Thoracic aorta (tissue), 2 donors: ENCODE measurements around the gene LETM1. TPM values are rescaled to one million over a fixed set of nuclear protein-coding genes. Genes with fewer than 3 reads are reported as not detected.
A peak's percentile ranks its signal among the peaks of the same experiment; 100 is the strongest.

Experiments used
- ATAC-seq: fragments of 150-250 bp; one replicate; pipeline ENCODE4 v1.8.0; 2017; ENCODE audit warnings: low read depth; ENCODE audit not compliant: insufficient number of reproducible peaks, low FRiP score
- DNase-seq: peaks from one replicate; pipeline ENCODE4 v3.0.0-alpha.2; 2020; ENCODE audit warnings: low spot score
- H3K27ac ChIP-seq, 2 donors: fragments of 200-600 bp; sonication (generic); 1 replicate in 1 of 2; 2 replicates in 1 of 2; pipeline ENCODE4 v1.5.1; 2016; ENCODE audit warnings: mild to moderate bottlenecking in 2 of 2, moderate library complexity in 2 of 2
- H3K27me3 ChIP-seq: fragments of 200-600 bp; sonication (generic); replicated peaks from 2 replicates; pipeline ENCODE4 v1.6.0; 2016; ENCODE audit warnings: mild to moderate bottlenecking; ENCODE audit not compliant: insufficient read depth
- H3K36me3 ChIP-seq: fragments of 200-600 bp; sonication (generic); one replicate; pipeline ENCODE4 v1.5.1; 2016
- H3K4me1 ChIP-seq, 2 donors: fragments of 200-600 bp; sonication (generic); 1 replicate in 1 of 2; 2 replicates in 1 of 2; pipeline versions ENCODE4 v1.5.1 to v1.6.0; 2016; ENCODE audit warnings: low read depth in 2 of 2, mild to moderate bottlenecking in 1 of 2; ENCODE audit not compliant: control insufficient read depth in 1 of 2
- H3K4me3 ChIP-seq: fragments of 200-600 bp; sonication (generic); 2 replicates; pipeline ENCODE4 v1.5.1; 2016; ENCODE audit warnings: mild to moderate bottlenecking
- H3K9me3 ChIP-seq: fragments of 200-600 bp; sonication (generic); 2 replicates; pipeline ENCODE4 v1.5.1; 2016
- total RNA-seq, 2 donors: library from RNA; depleted of rRNA; stranded (reverse); fragments of >200 nt; gene quantifications; one replicate each; pipeline versions ENCODE4 v1.1.0 to v1.2.3, GENCODE V29; 2016
- TF ChIP-seq, protein P1 (sequence below): fragments of 200-600 bp; sonication (generic); IDR thresholded peaks from one replicate; pipeline ENCODE4 v1.5.1; 2019; ENCODE audit warnings: antibody characterized with exemption

Gene LETM1
- total RNA-seq, 2 donors from 2014 or later = 30.5 to 68.9 TPM

DNA sequence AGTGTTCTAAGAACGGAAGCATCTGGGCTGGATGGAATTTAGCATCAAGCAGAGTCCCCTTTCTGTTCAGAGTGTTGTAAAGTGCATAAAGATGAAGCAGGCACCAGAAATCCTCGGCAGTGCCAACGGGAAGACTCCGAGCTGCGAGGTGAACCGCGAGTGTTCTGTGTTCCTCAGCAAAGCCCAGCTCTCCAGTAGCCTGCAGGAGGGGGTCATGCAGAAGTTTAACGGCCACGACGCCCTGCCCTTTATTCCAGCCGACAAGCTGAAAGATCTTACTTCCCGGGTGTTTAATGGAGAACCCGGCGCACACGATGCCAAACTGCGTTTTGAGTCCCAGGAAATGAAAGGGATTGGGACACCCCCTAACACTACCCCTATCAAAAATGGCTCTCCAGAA is 44.7 kb upstream of the LETM1 start:
- Histone ChIP-seq H3K4me3 (no peak overlapping the region), H3K4me1 (peaks cover 0 to 7% of the 10 kb centered on the region in 2 donors), H3K9me3 (no peaks in the 10 kb centered on the region), H3K27me3 (no peaks in the 10 kb centered on the region), H3K36me3 (peaks cover 13% of the 10 kb centered on the region), H3K27ac (no peak overlapping the region)
- ATAC-seq (no peak), DNase-seq (no peak)
- TF ChIP-seq, protein P1, sequence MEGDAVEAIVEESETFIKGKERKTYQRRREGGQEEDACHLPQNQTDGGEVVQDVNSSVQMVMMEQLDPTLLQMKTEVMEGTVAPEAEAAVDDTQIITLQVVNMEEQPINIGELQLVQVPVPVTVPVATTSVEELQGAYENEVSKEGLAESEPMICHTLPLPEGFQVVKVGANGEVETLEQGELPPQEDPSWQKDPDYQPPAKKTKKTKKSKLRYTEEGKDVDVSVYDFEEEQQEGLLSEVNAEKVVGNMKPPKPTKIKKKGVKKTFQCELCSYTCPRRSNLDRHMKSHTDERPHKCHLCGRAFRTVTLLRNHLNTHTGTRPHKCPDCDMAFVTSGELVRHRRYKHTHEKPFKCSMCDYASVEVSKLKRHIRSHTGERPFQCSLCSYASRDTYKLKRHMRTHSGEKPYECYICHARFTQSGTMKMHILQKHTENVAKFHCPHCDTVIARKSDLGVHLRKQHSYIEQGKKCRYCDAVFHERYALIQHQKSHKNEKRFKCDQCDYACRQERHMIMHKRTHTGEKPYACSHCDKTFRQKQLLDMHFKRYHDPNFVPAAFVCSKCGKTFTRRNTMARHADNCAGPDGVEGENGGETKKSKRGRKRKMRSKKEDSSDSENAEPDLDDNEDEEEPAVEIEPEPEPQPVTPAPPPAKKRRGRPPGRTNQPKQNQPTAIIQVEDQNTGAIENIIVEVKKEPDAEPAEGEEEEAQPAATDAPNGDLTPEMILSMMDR = no peak

DNA sequence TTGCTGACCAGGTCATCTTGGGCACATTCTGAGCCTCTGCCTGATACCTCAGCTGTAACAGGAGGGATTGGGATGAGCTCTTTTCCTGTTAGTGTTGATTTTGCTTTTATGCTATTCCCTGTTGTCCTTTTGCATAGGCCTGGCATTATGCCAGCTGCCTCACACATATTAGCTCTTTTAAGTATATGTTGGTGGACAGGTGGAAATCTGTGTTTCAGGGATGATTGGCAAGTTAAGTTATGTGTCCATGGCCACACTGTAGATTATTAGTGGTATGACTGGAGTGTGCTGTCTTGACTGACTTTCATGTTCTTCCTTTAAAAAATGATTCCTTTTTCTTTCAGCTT is 44.1 kb upstream of the LETM1 start:
- DNase-seq (no peak), ATAC-seq (no peak)
- Histone ChIP-seq H3K27ac (no peak overlapping the region), H3K27me3 (no peaks in the 10 kb centered on the region), H3K9me3 (no peaks in the 10 kb centered on the region), H3K4me3 (no peak overlapping the region), H3K36me3 (peaks cover 13% of the 10 kb centered on the region), H3K4me1 (peaks cover 0 to 7% of the 10 kb centered on the region in 2 donors)
- TF ChIP-seq, protein P1 = no peak

DNA sequence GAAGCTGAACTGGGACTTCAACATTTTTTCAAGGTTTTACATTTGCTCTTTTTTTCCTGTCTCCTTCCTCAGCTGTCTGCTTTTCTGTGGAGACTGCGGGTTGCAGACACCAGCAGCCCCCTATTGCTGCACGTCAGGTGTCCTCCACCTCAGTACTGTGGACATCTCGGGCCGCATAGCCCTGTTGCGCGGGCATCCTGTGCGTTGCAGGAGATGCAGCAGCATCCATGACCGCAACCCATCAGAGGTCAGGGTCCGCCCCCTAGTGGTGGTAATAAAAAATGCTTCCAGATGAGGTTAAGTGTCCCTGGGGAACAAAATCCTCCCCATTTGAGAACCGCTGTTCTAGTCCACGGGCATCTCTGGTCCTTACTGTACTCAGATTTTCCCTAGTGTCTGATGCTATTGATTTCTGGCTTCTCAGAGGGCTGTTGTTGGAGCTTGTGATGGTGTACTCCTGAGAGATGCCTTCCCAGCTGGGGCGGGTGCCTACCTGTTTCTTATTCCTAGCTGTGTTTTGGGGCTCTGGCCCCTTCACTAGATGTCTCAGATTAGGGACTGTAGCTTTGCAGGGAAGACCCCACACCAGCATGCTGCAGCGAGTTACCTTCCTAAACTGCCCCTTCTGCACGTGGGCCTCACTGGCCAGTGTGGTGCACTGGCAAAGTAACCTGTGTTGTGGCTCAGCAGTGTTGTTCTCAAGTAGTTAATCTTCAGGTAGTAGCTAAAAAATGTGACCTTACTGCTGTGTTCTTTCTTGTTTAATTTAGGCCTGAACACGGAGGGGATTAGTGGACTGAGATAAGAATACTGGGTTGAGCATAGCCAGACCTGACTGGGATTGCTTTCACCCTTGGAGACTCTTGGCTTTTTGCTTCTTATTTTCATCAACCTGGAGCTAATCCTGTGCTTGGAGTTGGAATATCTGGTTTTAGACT is 43.5 kb upstream of the LETM1 start:
- Histone ChIP-seq H3K27me3 (no peaks in the 10 kb centered on the region), H3K4me1 (peaks cover 0 to 7% of the 10 kb centered on the region in 2 donors), H3K36me3 (peaks cover 11% of the 10 kb centered on the region), H3K9me3 (no peaks in the 10 kb centered on the region), H3K27ac (no peak overlapping the region), H3K4me3 (no peak overlapping the region)
- peak; percentile 44 for ATAC-seq
- TF ChIP-seq, protein P1 = peak; percentile 91
- peak; percentile 11 for DNase-seq

GRCh38 chr4:1898681-1899080 is 42.7 kb upstream of the LETM1 start:
- TF ChIP-seq, protein P1 = no peak
- Histone ChIP-seq H3K27me3 (no peaks in the 10 kb centered on the region), H3K27ac (no peak overlapping the region), H3K36me3 (peaks cover 7% of the 10 kb centered on the region), H3K9me3 (no peaks in the 10 kb centered on the region), H3K4me3 (no peak overlapping the region), H3K4me1 (peaks cover 0 to 7% of the 10 kb centered on the region in 2 donors)
- ATAC-seq (no peak), DNase-seq (no peak)

DNA sequence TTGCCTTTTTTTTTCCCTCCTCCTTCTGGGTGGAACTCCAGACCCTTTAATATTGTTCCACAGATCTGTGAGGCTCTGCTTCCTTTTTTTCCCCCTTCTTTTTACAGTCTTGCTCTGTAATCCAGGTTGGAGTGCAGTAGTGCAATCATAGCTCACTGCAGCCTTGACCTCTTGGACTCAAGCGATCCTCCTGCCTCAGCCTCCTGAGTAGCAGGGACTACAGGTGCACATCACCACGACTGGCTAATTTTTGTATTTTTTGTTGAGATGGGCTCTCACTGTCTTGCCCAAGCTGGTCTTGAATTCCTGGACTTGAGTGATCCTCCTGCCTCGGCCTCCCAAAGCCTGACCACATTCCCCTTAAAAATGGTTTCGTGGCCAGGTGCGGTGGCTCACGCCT is 42.1 kb upstream of the LETM1 start:
- peaks cover 7% of the 10 kb centered on the region for H3K36me3 ChIP-seq
- no peak overlapping the region for H3K27ac ChIP-seq
- TF ChIP-seq, protein P1 = no peak
- peaks cover 0 to 7% of the 10 kb centered on the region in 2 donors for H3K4me1 ChIP-seq
- no peak overlapping the region for H3K4me3 ChIP-seq
- DNase-seq (no peak), ATAC-seq (no peak)
- no peaks in the 10 kb centered on the region for H3K27me3 ChIP-seq
- H3K9me3 ChIP-seq = no peaks in the 10 kb centered on the region
